Sigmoid colon (tissue), 7 donors: ENCODE data around the gene ZNFX1. TPM values are rescaled to one million over a fixed set of nuclear protein-coding genes. Genes with fewer than 3 reads are reported as not detected.

Experiments used
- DNase-seq: peaks from one replicate; pipeline ENCODE4 v3.0.0-alpha.2; 2019
- H3K27ac ChIP-seq, 4 donors: fragments of 200-600 bp; sonication (generic); one replicate each; pipeline ENCODE4 v1.5.1; 2016 to 2019; ENCODE audit warnings: mild to moderate bottlenecking in 1 of 4
- H3K27me3 ChIP-seq, 3 donors: fragments of 200-600 bp; sonication (generic); one replicate each; pipeline ENCODE4 v1.5.1; 2019; ENCODE audit warnings: mild to moderate bottlenecking in 1 of 3
- H3K36me3 ChIP-seq, 4 donors: fragments of 200-600 bp; sonication (generic); one replicate each; pipeline ENCODE4 v1.5.1; 2016 to 2019
- H3K4me1 ChIP-seq, 4 donors: fragments of 200-600 bp; sonication (generic); one replicate each; pipeline ENCODE4 v1.5.1; 2017 to 2019
- H3K4me3 ChIP-seq, 4 donors: fragments of 200-600 bp; sonication (generic); one replicate each; pipeline ENCODE4 v1.5.1; 2017 to 2019; ENCODE audit warnings: mild to moderate bottlenecking in 2 of 4, moderate library complexity in 1 of 4
- H3K9me3 ChIP-seq, 4 donors: fragments of 200-600 bp in 3 of 4; sonication (generic) in 3 of 4; one replicate each; pipeline versions ENCODE4 v1.5.1 to v1.6.1; 2013 to 2019
- EP300 ChIP-seq, 4 donors: sonication (generic); formaldehyde crosslinking; IDR thresholded peaks; one replicate each; pipeline ENCODE4 v1.6.1; 2017; ENCODE audit warnings: antibody characterized with exemption in 4 of 4
- POLR2A ChIP-seq, 2 donors: fragments of 450-650 bp; IDR thresholded peaks; one replicate each; pipeline ENCODE4 v1.6.1; 2016; ENCODE audit warnings: antibody characterized with exemption in 2 of 2, mild to moderate bottlenecking in 2 of 2, moderate library complexity in 2 of 2
- POLR2AphosphoS5 ChIP-seq, 4 donors: sonication (generic); formaldehyde crosslinking; IDR thresholded peaks; one replicate each; pipeline ENCODE4 v1.6.1; 2017; ENCODE audit warnings: antibody characterized with exemption in 4 of 4
- WGBS, 2 donors: extraction: QIAGEN DNeasy Blood & Tissue Kit; methylation state at CpG; one replicate each; pipeline ENCODE4 v1.1.7; 2013; 5-methylcytosine and 5-hydroxymethylcytosine counted together
- intact Hi-C: fragments of 100-400 bp; cut with DNase I; formaldehyde crosslinking; loops from one replicate; pipeline ENCODE4 v1.15.1; 2023
- polyA plus RNA-seq, 3 donors: library from polyadenylated mRNA; stranded (reverse); fragments of 200-250 nt; gene quantifications; one replicate each; pipeline ENCODE4 v1.2.3, GENCODE V29; 2013
- total RNA-seq, 4 donors: library from RNA; depleted of rRNA; stranded (reverse); fragments of >200 nt; gene quantifications; one replicate each; pipeline ENCODE4 v1.1.0, GENCODE V29; 2016
- TF ChIP-seq, protein P1 (sequence below), 4 experiments: fragments of 450-650 bp in 3 of 4; fragments of 200-600 bp in 1 of 4; IDR thresholded peaks; one replicate each; pipeline ENCODE4 v1.5.1; 2016 to 2019; ENCODE audit warnings: antibody characterized with exemption in 4 of 4, mild to moderate bottlenecking in 3 of 4, moderate library complexity in 2 of 4
- donor health status: healthy with polysubstance abuse.
- donor health status: Bipolar disorder and iron deficiency.
- donor health status: healthy.

ZNFX1 gene
- total and polyA plus RNA-seq, 7 donors, result 7.2 to 32.1 (median 25.7) TPM

DNA sequence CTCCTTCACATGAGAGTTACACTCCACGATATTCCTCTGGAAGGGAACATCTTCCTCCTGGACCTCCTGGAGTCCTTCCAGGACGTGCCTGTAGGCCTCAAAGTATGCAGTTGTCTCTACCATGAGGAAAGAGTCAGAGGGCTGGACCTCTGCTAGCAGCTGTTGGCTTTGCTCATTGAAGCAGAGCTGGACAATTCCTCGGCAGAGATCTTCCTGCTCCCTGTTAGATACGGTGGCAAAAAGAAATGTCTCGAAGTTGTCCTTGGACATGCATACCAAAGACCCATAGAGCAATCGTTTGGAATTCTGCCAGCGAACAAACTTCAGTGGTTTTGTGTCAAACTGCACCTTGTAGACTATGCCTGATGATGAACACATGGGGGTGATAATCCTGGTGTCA lies 7.7 kb downstream of the ZNFX1 start:
- H3K36me3 ChIP-seq, result peaks cover 6 to 76% (median 19%) of the 10 kb centered on the region in 4 donors

DNA sequence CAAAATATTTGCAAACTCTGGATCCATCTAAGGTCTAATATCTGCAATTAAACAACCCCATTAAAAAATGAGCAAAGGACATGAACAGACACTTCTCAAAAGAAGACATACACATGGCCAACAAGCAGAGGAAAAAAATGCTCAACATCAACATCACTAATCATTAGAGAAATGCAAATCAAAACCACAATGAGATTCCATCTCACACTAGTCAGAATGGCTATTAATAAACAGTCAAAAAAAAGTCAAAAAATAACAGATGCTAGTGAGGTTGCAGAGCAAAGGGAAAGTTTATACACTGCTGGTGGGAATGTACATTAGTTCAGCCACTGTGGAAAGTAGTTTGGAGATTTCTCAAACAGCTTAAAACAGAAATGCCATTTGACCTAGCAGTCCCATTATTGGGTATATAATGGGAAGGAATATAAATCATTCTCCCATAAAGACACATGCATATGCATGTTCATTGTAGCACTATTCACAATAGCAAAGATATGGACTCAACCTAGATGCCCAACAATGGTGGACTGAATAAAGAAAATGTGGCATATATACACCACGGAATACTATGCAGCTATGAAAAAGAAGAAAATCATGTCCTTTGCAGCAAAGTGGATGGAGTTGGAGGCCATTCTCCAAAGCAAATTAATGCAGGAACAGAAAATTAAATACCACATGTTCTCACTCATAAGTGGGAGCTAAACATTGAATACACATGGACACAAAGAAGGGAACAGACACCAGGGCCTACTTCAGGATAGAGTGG lies 9.1 kb downstream of the ZNFX1 start:
- Histone ChIP-seq H3K4me1 (peaks cover 0 to 44% (median 31%) of the 10 kb centered on the region in 4 donors), H3K9me3 (no peaks in the 10 kb centered on the region), H3K27ac (no peak overlapping the region), H3K4me3 (no peak overlapping the region), H3K27me3 (no peaks in the 10 kb centered on the region), H3K36me3 (peaks cover 6 to 79% (median 29%) of the 10 kb centered on the region in 4 donors)
- TF ChIP-seq, protein P1, sequence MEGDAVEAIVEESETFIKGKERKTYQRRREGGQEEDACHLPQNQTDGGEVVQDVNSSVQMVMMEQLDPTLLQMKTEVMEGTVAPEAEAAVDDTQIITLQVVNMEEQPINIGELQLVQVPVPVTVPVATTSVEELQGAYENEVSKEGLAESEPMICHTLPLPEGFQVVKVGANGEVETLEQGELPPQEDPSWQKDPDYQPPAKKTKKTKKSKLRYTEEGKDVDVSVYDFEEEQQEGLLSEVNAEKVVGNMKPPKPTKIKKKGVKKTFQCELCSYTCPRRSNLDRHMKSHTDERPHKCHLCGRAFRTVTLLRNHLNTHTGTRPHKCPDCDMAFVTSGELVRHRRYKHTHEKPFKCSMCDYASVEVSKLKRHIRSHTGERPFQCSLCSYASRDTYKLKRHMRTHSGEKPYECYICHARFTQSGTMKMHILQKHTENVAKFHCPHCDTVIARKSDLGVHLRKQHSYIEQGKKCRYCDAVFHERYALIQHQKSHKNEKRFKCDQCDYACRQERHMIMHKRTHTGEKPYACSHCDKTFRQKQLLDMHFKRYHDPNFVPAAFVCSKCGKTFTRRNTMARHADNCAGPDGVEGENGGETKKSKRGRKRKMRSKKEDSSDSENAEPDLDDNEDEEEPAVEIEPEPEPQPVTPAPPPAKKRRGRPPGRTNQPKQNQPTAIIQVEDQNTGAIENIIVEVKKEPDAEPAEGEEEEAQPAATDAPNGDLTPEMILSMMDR (IDR thresholded peaks at IDR 0.05), result no peak
- no peak for TF ChIP-seq EP300 (IDR thresholded peaks at IDR 0.05)
- TF ChIP-seq POLR2AphosphoS5 (IDR thresholded peaks at IDR 0.05), result no peak
- TF ChIP-seq POLR2A (IDR thresholded peaks at IDR 0.05), result no peak
- WGBS, 2 donors, result 92 to 100% methylated on average over 1 of the region's 1 CpG
- intact Hi-C loops, result no loop called here
- no peak for DNase-seq

More for the DNA sequence above, 7.7 kb downstream of the ZNFX1 start:
- Histone ChIP-seq H3K27ac (no peak overlapping the region), H3K4me3 (no peak overlapping the region), H3K9me3 (no peaks in the 10 kb centered on the region), H3K27me3 (no peaks in the 10 kb centered on the region), H3K4me1 (peaks cover 0 to 46% (median 32%) of the 10 kb centered on the region in 4 donors)
- intact Hi-C loops, result no loop called here
- no peak for DNase-seq
- WGBS, 2 donors, result 83 to 86% methylated on average over 7 of the region's 7 CpGs
- TF ChIP-seq, protein P1 (IDR thresholded peaks at IDR 0.05), result no peak
- TF ChIP-seq POLR2AphosphoS5 (IDR thresholded peaks at IDR 0.05), result no peak
- TF ChIP-seq POLR2A (IDR thresholded peaks at IDR 0.05), result no peak
- no peak for TF ChIP-seq EP300 (IDR thresholded peaks at IDR 0.05)

DNA sequence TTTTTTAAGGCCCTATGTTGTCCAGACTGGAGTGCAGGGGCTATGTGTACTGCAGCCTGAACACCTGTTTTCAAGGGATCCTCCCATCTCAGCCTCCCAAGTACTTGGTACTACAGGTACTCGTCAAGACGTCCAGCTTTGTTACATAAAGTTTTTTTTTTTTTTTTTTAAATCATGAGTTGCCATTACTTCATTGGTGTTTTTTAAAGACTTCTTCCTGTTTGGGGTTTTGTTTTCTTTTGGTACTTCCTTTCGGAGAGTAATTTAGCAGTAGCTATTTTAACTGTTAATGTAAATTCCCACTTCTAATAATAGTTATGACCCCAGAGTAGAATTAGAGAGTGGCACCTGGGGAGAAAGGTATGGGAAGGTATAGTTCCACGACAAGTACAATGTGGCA lies 10.5 kb downstream of the ZNFX1 start:
- Histone ChIP-seq H3K4me1 (peaks cover 0 to 44% (median 31%) of the 10 kb centered on the region in 4 donors), H3K4me3 (no peak overlapping the region), H3K27me3 (no peaks in the 10 kb centered on the region), H3K27ac (no peak overlapping the region), H3K9me3 (no peaks in the 10 kb centered on the region), H3K36me3 (peaks cover 15 to 79% (median 40%) of the 10 kb centered on the region in 4 donors)
- intact Hi-C loops, result no loop called here
- DNase-seq, result no peak
- WGBS, 2 donors, result 39 to 67% methylated on average over 4 of the region's 4 CpGs
- TF ChIP-seq EP300 (IDR thresholded peaks at IDR 0.05) (no peak), POLR2A (IDR thresholded peaks at IDR 0.05) (no peak)
- TF ChIP-seq, protein P1 (IDR thresholded peaks at IDR 0.05), result no peak

DNA sequence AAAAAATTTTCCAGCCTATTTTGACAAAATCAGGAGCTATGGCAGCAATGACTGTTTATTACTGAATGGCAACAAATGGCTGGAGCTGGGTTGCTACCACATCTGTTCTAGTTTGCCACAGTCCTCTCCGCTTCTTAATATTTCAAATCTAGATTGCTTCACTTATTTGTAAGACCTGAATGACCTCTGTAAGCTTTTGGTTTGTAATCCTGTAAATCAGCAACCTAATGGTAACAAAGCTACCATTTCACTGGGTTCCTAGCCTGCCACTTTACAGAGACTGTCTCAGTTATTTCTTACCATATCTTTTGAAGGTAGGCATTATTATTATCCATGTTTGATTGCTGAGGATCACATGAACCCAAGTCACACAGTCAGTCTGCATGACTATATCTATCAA lies 15.4 kb downstream of the ZNFX1 start:
- Histone ChIP-seq H3K36me3 (peaks cover 23 to 86% (median 69%) of the 10 kb centered on the region in 4 donors), H3K27ac (no peak overlapping the region), H3K4me1 (peaks cover 0 to 9% (median 6%) of the 10 kb centered on the region in 4 donors), H3K27me3 (no peaks in the 10 kb centered on the region), H3K4me3 (no peak overlapping the region), H3K9me3 (no peaks in the 10 kb centered on the region)
- TF ChIP-seq POLR2A (IDR thresholded peaks at IDR 0.05) (no peak), EP300 (IDR thresholded peaks at IDR 0.05) (no peak), POLR2AphosphoS5 (IDR thresholded peaks at IDR 0.05) (no peak)
- TF ChIP-seq, protein P1 (IDR thresholded peaks at IDR 0.05), result no peak
- 50 to 100% methylated on average over 1 of the region's 1 CpG for WGBS, 2 donors
- intact Hi-C loops, result no loop called here
- no peak for DNase-seq
